Omental fat pad (tissue), 4 donors: Measurements from ENCODE around the gene TRAPPC12. TPM values are rescaled to one million over a fixed set of nuclear protein-coding genes. Genes with fewer than 3 reads are reported as not detected.
"Not testable (repeated sequence)": the region's sequence is repeated elsewhere in the genome, so short reads cannot be mapped to it uniquely, and the experiment has no call there.

Source experiments
- ATAC-seq: fragments of 150-250 bp; one replicate; pipeline ENCODE4 v1.9.1; 2016; ENCODE audit warnings: mild to moderate bottlenecking, moderate library complexity; ENCODE audit not compliant: low FRiP score
- DNase-seq: peaks from one replicate; pipeline ENCODE4 v3.0.0-alpha.2; 2019; ENCODE audit warnings: low spot score
- CTCF ChIP-seq, 3 donors: fragments of 450-650 bp; IDR thresholded peaks; one replicate each; pipeline ENCODE4 v1.5.1; 2016 to 2017; ENCODE audit warnings: antibody characterized with exemption in 3 of 3, mild to moderate bottlenecking in 3 of 3, moderate library complexity in 2 of 3
- total RNA-seq, 4 donors: library from RNA; depleted of rRNA; stranded (reverse); fragments of >200 nt; gene quantifications; one replicate each; pipeline ENCODE4 v1.1.0, GENCODE V29; 2016

The TRAPPC12 gene
- total RNA-seq, 4 donors from 2014 or later = 39.3 to 92.1 (median 53.9) TPM

DNA sequence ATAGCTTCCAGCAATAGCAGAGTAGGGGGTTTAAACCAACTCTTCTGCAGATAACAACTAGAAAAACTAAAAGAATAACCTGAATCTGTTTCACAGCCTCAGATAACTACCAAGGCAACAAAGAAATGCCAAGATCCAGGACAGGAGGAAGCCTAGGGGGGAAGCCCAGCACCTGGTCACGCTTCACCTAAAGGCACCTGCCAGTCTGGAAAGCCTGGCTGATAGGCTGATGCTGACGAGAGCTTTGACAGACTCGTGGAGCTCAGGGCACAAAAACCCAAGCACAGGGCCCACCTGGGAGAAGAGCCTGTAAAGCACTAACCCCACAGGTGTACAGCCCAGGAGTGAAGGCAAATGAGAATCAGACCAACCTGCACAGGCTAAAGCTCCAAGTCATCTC lies 24.5 kb upstream of the TRAPPC12 start:
- no peak for DNase-seq
- no peak for ATAC-seq
- TF ChIP-seq CTCF (IDR thresholded peaks at IDR 0.05) = no peak

- DNase-seq = no peak
- TF ChIP-seq CTCF (IDR thresholded peaks at IDR 0.05) = no peak
- ATAC-seq = no peak
Observed at GRCh38 chr2:3355951-3356569, 23.4 kb upstream of the TRAPPC12 start.

DNA sequence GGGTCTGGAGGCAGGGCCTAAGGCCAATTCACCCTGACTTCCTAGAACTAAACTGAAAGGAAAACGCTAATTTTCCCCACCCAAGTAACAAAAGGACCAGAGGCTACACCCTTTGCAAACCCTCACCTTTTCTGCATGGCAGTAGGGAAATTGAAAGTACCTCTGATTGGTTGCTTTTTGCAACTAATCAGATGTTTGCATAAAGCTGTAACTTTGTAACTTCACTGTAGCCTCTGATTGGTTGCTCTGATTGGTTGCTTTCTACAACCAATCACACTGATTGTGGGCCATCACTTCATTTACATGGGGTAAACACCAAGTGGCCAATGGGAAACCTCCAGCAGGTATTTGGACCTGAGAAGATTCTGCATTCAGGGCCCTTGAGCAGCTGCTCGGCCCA lies 22.7 kb upstream of the TRAPPC12 start:
- ATAC-seq (no peak), DNase-seq (no peak)
- no peak for TF ChIP-seq CTCF (IDR thresholded peaks at IDR 0.05)

DNA sequence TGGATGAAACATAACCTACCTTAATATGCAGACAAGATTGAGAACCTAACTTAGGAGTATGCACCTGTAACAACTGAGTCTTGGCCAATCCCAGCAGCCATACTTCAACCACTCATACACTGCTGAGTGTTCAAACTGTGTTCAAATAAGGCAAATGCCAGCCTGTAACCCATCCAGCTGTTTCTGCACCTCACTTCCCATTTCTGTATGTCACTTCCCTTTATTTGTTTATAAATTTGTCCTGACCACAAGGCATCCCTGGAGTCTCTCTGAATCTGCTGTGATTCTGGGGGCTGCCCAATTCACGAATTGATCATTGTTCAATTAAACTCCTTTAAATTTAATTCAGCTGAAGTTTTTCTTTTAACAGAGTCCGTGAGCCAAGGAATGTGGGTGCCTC lies 22.0 kb upstream of the TRAPPC12 start:
- ATAC-seq, DNase-seq: not testable (repeated sequence)

DNA sequence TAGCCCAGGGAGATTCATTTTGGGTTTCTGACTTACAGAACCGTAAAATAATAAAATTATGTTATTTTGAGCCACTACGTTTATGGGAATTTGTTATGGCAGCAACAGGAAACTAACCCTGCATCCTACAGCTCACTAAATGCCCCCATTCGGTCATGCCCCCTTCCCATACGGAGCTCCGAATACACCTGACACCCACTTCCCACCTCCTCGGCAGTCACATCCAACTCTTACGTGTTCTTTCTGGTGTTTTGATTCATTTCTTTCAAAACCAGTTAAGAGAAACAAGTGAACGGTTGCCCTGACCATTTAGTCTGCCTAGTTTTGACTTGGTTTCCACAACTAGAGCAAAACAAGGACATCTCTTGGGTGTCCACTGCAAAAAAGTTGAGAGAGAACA lies 21.6 kb upstream of the TRAPPC12 start:
- no peak for DNase-seq
- no peak for ATAC-seq

GRCh38 chr2:3361518-3362389 lies 17.7 kb upstream of the TRAPPC12 start:
- TF ChIP-seq CTCF (IDR thresholded peaks at IDR 0.05) = no peak
- ATAC-seq (no peak), DNase-seq (no peak)

More for the DNA sequence above, 21.6 kb upstream of the TRAPPC12 start:
- TF ChIP-seq CTCF (IDR thresholded peaks at IDR 0.05) = no peak

- ATAC-seq = no peak
- no peak for DNase-seq
- TF ChIP-seq CTCF (IDR thresholded peaks at IDR 0.05) = no peak
Observed at GRCh38 chr2:3365219-3365618, 14.3 kb upstream of the TRAPPC12 start.
